ENCODE measurements around the gene RAP1GAP2.

The RAP1GAP2 gene

DNA sequence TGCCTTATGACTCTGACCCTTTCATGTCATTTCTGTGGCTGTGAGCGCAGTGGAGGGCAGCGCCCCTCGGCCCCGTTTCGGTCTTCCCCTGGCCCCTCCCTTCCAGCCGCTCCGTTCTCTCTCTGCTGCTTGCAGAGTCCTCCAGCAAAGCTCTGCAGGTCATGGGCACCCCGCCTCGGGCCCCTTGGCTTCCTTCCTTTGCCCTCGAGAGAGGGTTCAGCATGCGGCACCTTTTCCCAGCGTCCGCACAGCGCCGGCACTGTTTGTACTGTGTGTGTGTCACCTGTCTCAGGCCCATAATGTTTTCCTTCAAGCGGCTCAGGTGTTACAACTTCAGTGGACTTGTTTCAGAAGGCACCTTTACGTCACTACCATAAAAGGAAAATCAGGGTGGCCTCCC lies 98.5 kb downstream of the RAP1GAP2 start:
- TF ChIP-seq, protein P1, sequence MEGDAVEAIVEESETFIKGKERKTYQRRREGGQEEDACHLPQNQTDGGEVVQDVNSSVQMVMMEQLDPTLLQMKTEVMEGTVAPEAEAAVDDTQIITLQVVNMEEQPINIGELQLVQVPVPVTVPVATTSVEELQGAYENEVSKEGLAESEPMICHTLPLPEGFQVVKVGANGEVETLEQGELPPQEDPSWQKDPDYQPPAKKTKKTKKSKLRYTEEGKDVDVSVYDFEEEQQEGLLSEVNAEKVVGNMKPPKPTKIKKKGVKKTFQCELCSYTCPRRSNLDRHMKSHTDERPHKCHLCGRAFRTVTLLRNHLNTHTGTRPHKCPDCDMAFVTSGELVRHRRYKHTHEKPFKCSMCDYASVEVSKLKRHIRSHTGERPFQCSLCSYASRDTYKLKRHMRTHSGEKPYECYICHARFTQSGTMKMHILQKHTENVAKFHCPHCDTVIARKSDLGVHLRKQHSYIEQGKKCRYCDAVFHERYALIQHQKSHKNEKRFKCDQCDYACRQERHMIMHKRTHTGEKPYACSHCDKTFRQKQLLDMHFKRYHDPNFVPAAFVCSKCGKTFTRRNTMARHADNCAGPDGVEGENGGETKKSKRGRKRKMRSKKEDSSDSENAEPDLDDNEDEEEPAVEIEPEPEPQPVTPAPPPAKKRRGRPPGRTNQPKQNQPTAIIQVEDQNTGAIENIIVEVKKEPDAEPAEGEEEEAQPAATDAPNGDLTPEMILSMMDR (IDR thresholded peaks at IDR 0.05; ENCODE audit: low read depth, low read length), result no peak
- no peak overlapping the region for H3K4me3 ChIP-seq (ENCODE audit: low read depth, low read length)

DNA sequence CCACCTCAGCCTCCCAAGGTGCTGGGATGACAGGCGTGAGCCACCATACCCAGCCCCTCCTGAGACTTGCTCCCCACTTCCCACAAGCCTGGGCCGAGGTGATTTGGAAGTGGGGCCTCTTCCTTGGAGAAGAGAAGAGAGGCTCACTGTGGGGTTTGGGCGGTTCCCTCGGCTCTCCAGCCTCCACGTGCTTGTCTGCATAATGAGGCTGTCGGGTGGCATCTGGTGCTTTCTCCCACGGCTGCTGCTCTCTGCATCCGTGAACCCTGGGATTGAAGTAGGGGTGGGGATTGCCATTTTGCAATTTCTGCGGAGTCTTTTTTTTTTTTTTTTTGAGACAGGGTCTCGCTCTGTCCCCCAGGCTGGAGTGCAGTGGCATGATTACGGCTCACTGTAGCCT lies 101.4 kb downstream of the RAP1GAP2 start:
- TF ChIP-seq, protein P1 (IDR thresholded peaks at IDR 0.05; ENCODE audit: low read depth, low read length), result no peak
- H3K4me3 ChIP-seq (ENCODE audit: low read depth, low read length), result no peak overlapping the region

DNA sequence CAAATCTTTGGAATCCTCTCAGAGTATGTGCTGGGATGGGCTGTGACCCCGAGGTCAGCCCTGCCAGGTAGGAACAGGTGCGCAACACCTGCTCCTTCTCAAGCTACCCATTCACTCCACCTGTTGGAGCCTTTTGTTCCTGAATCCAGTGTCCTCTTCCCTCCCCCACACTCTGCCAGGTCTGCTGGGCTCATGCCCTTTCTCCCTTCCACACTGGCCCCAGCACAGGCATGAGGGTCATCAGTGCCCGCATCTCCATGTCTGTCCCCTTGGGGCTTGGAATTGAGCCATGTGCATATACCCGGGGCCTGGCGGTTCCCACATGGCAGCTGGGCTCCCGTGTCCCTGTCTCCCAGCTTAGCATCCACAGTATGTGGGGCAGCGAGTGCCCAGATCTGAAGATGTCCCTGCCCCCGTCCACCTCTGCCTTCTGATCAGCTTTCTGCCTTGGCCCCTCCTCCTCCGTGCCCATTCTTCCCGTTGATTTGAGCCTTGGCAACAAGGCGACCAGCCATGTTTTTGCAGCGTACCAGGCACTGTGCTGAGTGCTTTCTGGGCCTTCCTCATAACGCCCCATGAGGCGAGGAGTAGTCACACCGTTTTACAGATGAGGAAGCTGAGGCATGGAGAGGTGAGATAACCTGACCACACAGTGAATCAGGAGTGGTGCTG lies 102.2 kb downstream of the RAP1GAP2 start:
- TF ChIP-seq, protein P1 (IDR thresholded peaks at IDR 0.05; ENCODE audit: low read depth, low read length), result no peak
- H3K4me3 ChIP-seq (ENCODE audit: low read depth, low read length), result no peak overlapping the region

DNA sequence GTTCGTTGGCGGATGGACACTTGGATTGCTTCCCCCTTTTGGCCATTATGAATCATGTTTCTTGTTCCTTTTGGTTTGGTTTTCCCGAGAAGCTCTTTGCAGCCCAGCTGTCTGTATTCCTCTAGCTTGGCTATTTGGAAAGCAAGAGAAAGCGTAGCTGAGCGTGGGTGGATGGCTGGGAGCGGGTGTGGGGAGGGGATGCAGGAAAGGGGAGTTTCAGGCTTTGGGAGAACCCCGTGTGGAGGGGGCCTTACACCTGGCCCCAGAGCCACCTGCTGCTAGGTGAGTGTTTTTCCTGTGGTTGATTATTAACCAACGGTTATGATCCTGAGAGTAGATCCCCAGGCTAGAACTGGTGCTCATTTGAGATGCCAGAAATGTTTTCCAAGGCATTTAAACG lies 103.7 kb downstream of the RAP1GAP2 start:
- TF ChIP-seq, protein P1 (IDR thresholded peaks at IDR 0.05; ENCODE audit: low read depth, low read length), result no peak
- no peak overlapping the region for H3K4me3 ChIP-seq (ENCODE audit: low read depth, low read length)

DNA sequence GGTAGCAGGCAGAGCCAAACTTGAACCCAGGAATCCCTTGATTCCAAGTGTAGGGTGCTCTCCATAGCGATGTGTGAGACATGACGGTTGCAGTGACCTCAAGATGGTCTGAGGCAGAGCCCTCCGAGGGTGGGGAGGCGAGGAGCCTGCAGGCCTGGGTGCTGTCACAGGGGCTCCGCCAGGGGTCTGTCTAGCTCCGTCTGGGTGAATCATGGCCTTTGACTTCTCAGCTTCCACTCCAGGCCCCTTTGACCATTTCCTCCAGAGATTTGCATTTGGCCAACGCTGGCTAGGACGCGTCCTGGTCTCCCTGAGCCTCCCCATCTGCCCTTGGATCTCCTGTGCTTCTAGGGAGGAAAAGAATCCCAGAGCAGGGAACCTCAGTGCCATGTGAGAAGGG lies 104.6 kb downstream of the RAP1GAP2 start:
- TF ChIP-seq, protein P1 (IDR thresholded peaks at IDR 0.05; ENCODE audit: low read depth, low read length), result no peak
- H3K4me3 ChIP-seq (ENCODE audit: low read depth, low read length), result no peak overlapping the region

DNA sequence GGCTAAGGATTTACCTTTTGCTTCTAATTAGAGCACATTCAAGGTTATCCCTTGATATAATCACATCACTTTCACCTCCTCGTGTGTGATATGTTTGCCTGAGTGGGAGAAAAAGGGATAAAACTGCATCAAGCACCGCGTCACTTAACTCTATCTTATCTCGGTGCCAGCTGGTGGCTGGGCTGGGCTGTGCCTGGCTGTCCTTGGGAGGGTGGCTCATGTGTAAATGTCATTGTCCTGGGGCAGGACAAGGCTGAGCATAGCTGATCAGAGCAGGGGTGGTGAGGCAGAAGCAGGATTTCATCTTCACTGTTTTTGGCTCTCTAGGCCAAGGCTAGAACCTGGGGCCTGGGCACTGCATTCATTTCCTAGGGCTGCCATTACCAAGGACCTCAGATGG lies 105.3 kb downstream of the RAP1GAP2 start:
- H3K4me3 ChIP-seq (ENCODE audit: low read depth, low read length), result no peak overlapping the region
- TF ChIP-seq, protein P1 (IDR thresholded peaks at IDR 0.05; ENCODE audit: low read depth, low read length), result no peak

DNA sequence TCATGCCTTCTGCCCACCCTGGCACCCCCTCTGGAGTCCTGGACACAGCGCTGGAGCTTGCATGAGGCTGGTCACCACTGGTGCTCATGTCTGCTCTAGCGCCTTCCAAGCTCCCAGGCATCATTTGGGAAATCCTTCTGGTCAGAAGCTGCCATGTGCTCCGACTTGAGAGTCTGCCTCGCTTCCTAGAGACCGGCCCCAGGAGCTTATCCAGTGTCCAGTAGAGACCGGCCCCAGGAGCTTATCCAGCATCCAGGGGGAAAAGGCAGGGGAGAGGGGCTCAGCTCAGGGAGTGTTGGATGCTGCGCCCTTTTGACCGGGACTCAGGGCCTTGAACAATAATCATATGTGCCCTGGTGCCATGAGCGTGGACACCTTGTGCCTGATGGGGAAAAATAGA lies 106.3 kb downstream of the RAP1GAP2 start:
- TF ChIP-seq, protein P1 (IDR thresholded peaks at IDR 0.05; ENCODE audit: low read depth, low read length), result no peak

More for the DNA sequence above, 106.3 kb downstream of the RAP1GAP2 start:
- H3K4me3 ChIP-seq (ENCODE audit: low read depth, low read length), result no peak overlapping the region
